Stimulated activated CD8-positive, alpha-beta memory T cell treated with anti-CD3 and anti-CD28 coated beads, Interleukin-2, amount 100 ng/mL, for 1 hour (primary cell): ENCODE measurements around the gene USP28.
"Not testable (repeated sequence)": the region's sequence is repeated elsewhere in the genome, so short reads cannot be mapped to it uniquely, and the experiment has no call there.

Experiments
- DNase-seq, 2 donors: peaks; one replicate each; pipeline ENCODE4 v3.0.0-alpha.2; 2020; ENCODE audit warnings: low read depth in 2 of 2

USP28 gene

GRCh38 chr11:113875234-113876073 lies at the start of gene USP28:
USP28 (minus strand) TSS chr11:113875572; CDS start chr11:113875501, 71 bp downstream.
- peak; percentile 58 to 64 for DNase-seq

- DNase-seq = no peak
Measured at GRCh38 chr11:113923572-113923971, 48.2 kb upstream of the USP28 start.

- DNase-seq = not testable (repeated sequence)
Measured at GRCh38 chr11:113911491-113911890, 36.1 kb upstream of the USP28 start.

DNA sequence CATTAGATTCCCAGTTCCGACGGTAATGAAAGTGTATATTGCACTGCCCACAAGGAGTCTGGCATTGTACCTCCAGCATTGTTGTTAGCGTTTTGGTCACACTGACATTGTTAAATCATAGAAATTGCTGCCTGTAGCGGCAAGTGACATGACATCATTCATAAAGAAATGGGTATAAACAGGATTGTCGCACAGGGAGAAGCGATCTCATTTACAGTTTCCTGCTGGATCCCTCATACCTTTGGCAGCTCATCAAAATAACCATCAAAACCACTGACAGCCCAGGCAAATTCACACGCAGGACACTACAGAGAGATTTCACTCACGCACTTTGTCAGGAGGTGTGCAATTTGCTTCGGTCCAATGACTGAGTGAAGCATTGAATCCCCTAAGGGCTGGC lies 32.7 kb upstream of the USP28 start:
- DNase-seq = no peak

- no peak for DNase-seq
Measured at GRCh38 chr11:113907681-113908080, 32.3 kb upstream of the USP28 start.

DNA sequence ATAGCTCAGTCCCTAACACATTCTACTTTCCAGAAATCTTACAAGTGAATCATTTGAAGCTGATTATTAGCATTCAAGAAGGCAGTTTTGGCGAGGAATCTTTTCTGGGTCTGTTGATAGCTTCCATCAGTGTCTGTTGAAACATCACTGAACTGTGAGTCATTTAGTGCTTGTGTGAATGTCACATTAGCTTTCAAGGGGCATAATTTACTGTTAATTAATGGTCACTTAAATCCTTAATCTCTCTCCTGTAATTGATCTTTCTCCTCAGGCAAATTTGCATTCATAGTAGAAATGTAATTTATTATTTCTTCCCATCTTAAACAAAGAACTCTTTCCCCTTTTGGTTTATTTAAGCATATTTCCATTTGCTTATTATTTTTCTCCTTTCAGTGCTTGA lies 31.8 kb upstream of the USP28 start:
- DNase-seq = no peak

DNA sequence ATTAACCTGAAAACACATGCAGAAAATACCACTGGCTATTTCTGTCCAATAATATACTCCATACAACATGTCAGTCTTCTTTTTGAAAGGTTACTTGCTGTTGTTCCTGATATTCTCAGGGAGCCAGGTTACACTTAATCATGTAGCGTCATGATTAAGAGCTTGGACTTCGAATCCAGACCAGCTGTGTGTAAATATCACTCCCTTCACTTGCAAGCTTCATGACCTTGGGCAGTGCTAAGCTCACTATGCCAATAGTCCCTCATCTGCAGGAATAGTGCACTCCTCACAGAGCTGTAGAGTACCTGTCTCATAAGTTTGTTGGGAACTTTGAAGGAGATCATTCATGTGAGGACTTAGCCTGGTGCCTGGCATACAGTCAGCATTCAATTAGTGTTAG lies 31.1 kb upstream of the USP28 start:
- no peak for DNase-seq

DNA sequence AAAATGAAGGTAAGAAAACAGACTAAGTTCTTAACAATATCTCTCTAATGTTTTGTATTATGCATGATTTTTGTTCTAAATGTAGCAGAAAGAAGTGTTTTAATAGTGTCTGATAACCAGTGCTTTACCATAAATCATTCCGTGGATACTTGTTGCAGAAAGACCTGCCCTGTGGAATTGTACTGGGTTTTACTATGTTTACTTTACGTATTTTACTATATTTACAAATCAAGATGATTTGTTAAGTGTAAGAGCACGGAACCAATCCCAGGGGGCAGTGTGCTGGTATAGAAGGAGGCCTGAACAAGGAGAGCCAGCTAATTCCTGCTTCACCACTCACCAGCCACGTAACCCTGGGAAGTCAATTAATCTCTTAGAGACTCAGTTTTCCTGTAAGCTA lies 30.7 kb upstream of the USP28 start:
- no peak for DNase-seq

- DNase-seq = no peak
Measured at GRCh38 chr11:113904379-113905101, 29.2 kb upstream of the USP28 start, which contains the start of gene HTR3B. HTR3B (plus strand) TSS chr11:113904796; CDS start chr11:113904934, 138 bp downstream.

DNA sequence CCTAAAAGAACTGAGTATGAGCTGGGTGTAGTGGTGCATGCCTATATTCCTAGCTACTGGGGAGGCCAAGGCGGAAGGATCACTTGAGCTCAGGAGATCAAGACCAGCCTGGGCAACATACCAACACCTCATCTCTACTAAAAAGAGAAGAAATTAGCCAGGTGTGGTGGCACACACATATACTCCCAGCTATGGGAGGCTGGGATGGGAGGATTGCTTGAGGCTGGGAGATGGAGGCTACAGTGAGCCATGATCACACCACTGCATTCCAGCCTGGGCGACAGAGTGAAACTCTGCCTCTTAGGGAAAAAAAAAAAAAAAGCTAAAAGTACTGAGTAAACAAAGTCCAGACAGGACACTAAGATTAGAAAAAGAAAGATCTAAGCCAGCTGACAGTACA lies 25.8 kb upstream of the USP28 start:
- no peak for DNase-seq

GRCh38 chr11:113896156-113896879 lies 20.9 kb upstream of the USP28 start:
- peak in 1 of 2 donors; percentile 9 for DNase-seq

DNA sequence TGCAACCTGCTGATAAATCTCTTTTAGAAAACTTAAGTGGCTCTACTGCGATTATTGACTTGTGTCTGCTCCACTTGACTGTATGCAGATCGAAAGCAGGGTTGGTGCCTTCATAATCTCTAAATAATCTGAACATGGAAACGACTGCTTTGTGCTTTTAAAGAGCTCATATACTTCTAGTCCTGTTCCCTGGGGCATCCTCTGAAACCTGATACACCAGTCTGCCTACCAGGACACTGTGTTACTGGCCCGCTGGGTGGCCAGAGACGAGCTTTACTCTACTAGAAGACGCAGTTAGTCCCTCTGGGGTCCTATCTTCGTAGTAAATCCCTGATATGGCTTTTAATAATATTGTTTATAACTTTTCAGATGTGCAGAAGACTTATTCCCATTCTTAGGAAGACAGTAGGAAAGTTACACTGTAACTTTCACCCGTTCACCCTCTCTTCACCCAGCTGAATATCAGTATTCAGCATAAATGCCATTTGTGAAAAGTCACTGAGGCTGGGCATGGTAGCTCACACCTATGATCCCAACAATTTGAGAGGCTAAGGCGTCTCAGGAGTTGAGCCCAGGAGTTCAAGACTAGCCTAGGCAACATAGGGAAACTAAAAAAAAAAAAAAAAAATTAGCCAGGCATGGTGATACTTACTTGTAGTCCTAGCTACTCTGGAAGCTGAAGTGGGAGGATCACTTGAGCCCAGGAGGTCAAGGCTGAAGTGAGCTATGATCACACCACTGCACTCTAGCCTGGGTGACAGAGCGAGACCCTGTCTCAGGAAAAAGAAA lies 20.2 kb upstream of the USP28 start:
- DNase-seq = no peak

DNA sequence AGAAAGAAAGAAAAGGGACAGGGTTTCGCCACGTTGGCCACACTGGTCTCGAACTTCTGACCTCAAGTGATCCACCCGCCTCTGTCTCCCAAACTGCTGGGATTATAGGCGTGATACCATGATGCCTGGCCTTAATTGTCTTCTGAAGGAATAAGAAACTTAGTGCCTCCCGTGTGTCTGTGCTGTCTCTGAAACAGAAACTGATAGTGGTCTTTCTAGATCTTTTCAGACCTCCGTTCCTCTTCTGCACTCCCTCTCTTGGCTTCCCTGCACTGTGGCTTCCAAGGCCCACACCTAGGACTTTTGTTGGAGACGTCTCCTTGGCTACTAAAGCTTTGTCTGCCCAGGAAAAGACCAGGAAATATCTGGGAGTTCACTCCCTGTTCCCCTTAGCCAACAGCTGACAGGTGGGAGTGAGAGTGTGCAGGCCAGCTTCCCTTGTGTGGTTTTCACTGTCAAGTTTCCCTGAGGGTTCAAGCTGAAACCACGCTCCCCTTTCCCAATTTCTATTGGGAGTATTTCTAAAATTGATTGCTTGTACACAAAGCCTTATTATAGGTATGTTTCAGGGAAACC lies 19.1 kb upstream of the USP28 start:
- no peak for DNase-seq

GRCh38 chr11:113888848-113889247 lies 13.5 kb upstream of the USP28 start:
- no peak for DNase-seq

GRCh38 chr11:113885897-113886296 lies 10.5 kb upstream of the USP28 start:
- DNase-seq = no peak

DNA sequence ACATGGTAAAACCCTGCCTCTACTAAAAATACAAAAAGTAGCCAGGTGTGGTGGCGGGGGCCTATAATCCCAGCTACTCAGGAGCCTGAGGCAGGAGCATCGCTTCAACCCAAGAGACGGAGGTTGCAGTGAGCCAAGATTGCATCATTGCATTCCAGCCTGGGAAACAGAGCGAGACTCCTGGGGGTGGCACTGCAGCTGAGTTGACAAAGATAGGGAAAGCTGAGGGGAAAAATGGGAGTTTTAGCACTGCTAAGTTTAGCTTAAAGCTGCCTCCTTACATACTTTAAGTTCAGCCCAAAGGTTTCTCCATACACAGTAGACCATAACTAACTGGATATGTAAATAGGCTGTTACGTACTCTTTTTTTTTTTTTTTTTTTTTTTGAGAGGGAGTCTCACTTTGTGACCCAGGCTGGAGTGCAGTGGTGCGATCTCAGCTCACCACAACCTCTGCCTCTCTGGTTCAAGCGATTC lies 9.0 kb upstream of the USP28 start:
- no peak for DNase-seq

DNA sequence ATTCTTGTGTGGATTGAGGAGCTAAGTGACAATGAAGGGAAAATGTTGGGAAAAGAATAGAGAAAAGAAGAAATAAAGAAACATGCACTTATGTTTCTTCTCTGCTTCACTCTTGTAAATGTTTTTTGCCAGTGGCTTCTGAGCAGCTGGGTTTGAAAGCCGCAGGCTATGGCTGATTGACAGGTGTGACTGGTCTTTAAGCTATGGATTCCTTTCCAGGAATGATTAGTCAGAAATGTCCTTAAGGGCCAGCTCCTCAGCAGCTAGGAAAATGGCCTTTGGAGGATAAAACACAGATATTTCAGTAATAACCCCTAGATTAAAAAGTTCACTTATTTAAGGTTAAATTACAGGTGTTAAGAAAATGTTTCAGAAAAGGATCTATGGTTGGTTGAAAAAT lies 6.5 kb upstream of the USP28 start:
- no peak for DNase-seq

- DNase-seq = no peak
Measured at GRCh38 chr11:113880971-113881370, 5.6 kb upstream of the USP28 start.

GRCh38 chr11:113879446-113879845 lies 4.1 kb upstream of the USP28 start:
- not testable (repeated sequence) for DNase-seq

GRCh38 chr11:113877670-113878055 lies 2.3 kb upstream of the USP28 start:
- no peak for DNase-seq
